ENCODE results near the gene STAT3. TPM values are rescaled to one million over a fixed set of nuclear protein-coding genes. Genes with fewer than 3 reads are reported as not detected.

STAT3 gene
- total and polyA plus RNA-seq, 9 of the 15 experiments (the other 6 are each of a cell fraction or from before 2014, with no cell fraction given) = 90.0 to 179 (median 114) TPM

- no peak for TF ChIP-seq NEUROD1 (IDR thresholded peaks at IDR 0.05; ENCODE audit: borderline replicate concordance, low read depth, low read length, partially characterized antibody)
- TF ChIP-seq XRCC5 (IDR thresholded peaks at IDR 0.05; ENCODE audit: low read depth, low read length) = no peak; the same call in 1 of the 2 replicates
- TF ChIP-seq PML (IDR thresholded peaks at IDR 0.05; ENCODE audit: low read length) = 0 out of 2 replicates have a peak, but pooled peaks have one; percentile 17
- TF ChIP-seq MAFF (IDR thresholded peaks at IDR 0.05; ENCODE audit: low read length) = no peak
- TF ChIP-seq ZNF140 (CRISPR knock-in tag; IDR thresholded peaks at IDR 0.05) = no peak
- no peak for TF ChIP-seq ZC3H8 (IDR thresholded peaks at IDR 0.05)
- TF ChIP-seq RHOXF2B (CRISPR knock-in tag; conservative IDR thresholded peaks at IDR 0.05) = no peak
Observed at GRCh38 chr17:42287305-42287976, 100.8 kb downstream of the STAT3 start (continued).

DNA sequence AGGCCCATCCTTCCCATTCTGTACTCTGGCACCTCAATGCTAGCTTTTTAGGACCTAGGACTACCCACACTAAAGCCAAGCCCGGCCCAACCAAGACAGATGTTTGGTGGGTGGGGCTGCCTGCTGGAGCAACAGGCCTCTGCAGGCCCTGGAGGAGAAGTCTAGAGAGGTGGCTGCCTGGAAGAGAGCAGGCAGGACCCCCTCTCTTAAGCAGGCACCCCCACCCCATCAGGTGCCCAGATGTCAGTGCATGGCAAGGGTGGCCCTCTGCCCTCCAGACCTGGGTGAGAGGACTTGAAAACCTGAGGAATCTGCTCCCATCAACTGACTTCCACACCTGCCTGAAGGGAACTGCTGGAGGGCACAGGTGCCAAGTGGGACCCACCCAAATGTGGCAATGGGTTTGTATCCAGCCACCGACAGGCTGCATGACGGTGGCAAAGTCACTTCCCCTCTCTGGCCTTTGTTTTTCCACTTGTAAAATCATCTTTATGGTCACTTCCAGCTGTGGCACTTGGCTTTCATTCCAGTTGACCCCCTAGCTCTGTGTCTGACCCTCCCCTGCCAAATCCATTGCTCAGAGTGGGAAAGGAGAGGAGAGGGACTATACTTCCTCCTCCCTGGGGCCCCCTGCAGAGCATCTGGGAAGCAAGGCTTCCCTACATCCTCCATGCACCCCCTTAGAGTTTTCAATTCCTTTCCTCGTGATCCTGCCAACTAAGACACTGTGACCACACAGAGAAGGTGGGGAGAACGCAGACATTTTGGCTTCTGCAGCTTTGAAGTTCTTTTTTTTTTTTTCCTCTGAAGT, 101.6 kb downstream of the STAT3 start:
- peaks cover 46 to 59% of the 10 kb centered on the region in 2 experiments for H3K4me1 ChIP-seq (replicated peaks in 1 of 2; ENCODE audit: control insufficient read depth in 2 of 2, insufficient read depth in 2 of 2, low read length in 2 of 2)
- TSS peak; percentile 39 for BruUV-seq (replicated peaks)
- H3K79me2 ChIP-seq (ENCODE audit: control insufficient read depth, insufficient read depth, low read length) = peaks cover 100% of the 10 kb centered on the region
- ChIA-PET POLR2A (interaction anchor here (0.6 to 2.9 kb wide), 8 partner anchors 9 to 279 kb away, joined by 3 to 15 read pairs (median 4); no protein-coding TSS in a partner anchor), CTCF (ENCODE audit: low intra/inter-chr PET ratio) (interaction anchor here (0.6 kb wide), 1 partner anchor 111 kb away, joined by 3 read pairs; no protein-coding TSS in a partner anchor)
- intact Hi-C loops (cut with micrococcal nuclease) (loop anchor here (2.0 kb wide), 1 partner anchor 26 kb away; no protein-coding TSS in a partner anchor), in situ Hi-C loops (cut with MboI) (no loop called here)
- peaks cover 54% of the 10 kb centered on the region for H3K36me3 ChIP-seq (ENCODE audit: control insufficient read depth, insufficient read depth, low read length)
- H3K4me2 ChIP-seq (ENCODE audit: insufficient read depth, low read length) = peak overlapping the region; percentile 88
- H3K9ac ChIP-seq (ENCODE audit: insufficient read depth in 1 of 2, low read depth in 2 of 2, low read length in 2 of 2) = peak overlapping the region; percentile 83 to 97
- H3K27me3 ChIP-seq (ENCODE audit: control insufficient read depth in 2 of 2, insufficient read depth in 2 of 2, low read length in 2 of 2) = no peaks in the 10 kb centered on the region
- ATAC-seq (peak; percentile 20), DNase-seq (ENCODE audit: extremely low read depth in 1 of 4, low spot score in 3 of 4) (peak in 2 of 4 experiments; percentile 32 to 71), FAIRE-seq (peak; percentile 48)
- H3K9me1 ChIP-seq (ENCODE audit: control insufficient read depth, insufficient read depth, low read length) = no peaks in the 10 kb centered on the region
- peak overlapping the region; percentile 78 for H3K27ac ChIP-seq (ENCODE audit: extremely low read depth, low read depth, low read length)
- H2AFZ ChIP-seq (ENCODE audit: low read depth, low read length) = no peak overlapping the region
- H3K9me3 ChIP-seq (replicated peaks; ENCODE audit: control insufficient read depth, insufficient read depth, low read depth, low read length) = no peaks in the 10 kb centered on the region
- peak overlapping the region; percentile 88 for H3K4me3 ChIP-seq
- 4% methylated on average over 5 of the region's 5 CpGs for WGBS (ENCODE audit: insufficient coverage, low coverage, missing lambda C conversion rate)
- no peaks in the 10 kb centered on the region for H4K20me1 ChIP-seq (replicated peaks; ENCODE audit: control insufficient read depth, insufficient read depth, low read length)
- TF ChIP-seq ZFP91 (CRISPR knock-in tag; IDR thresholded peaks at IDR 0.05) = 0 out of 2 replicates have a peak, but pooled peaks have one; percentile 16
- 0 out of 4 replicates have a peak, but pooled peaks of 1 of the 2 experiments have one; percentile 37 for TF ChIP-seq MAZ (CRISPR knock-in tag; conservative IDR thresholded peaks at IDR 0.05 in 1 of 2, IDR thresholded peaks at IDR 0.05 in 1 of 2)
- no peak for TF ChIP-seq ZNF217 (CRISPR knock-in tag; IDR thresholded peaks at IDR 0.05)
- 0 out of 2 replicates have a peak, but pooled peaks have one; percentile 42 for TF ChIP-seq ZBTB7A (IDR thresholded peaks at IDR 0.05; ENCODE audit: borderline replicate concordance, control insufficient read depth, low read depth, low read length)
- no peak for TF ChIP-seq CC2D1A (IDR thresholded peaks at IDR 0.05)
- no peak for TF ChIP-seq PHF8 (IDR thresholded peaks at IDR 0.05; ENCODE audit: borderline replicate concordance, low read length)
- 0 out of 2 replicates have a peak, but pooled peaks have one; percentile 21 for TF ChIP-seq RB1 (IDR thresholded peaks at IDR 0.05; ENCODE audit: low read depth)
- TF ChIP-seq NEUROD1 (IDR thresholded peaks at IDR 0.05; ENCODE audit: borderline replicate concordance, low read depth, low read length, partially characterized antibody) = peak; percentile 3
- TF ChIP-seq ZFX (CRISPR knock-in tag; IDR thresholded peaks at IDR 0.05) = peak; percentile 6; the same call in 1 of the 2 replicates
- TF ChIP-seq TFAP4 (CRISPR knock-in tag; IDR thresholded peaks at IDR 0.05; ENCODE audit: borderline replicate concordance) = peak; percentile 32; the same call in 1 of the 2 replicates
